SK-N-SH treated with all-trans-retinoic acid at 6 μM for 48 hours (cell line): ENCODE data around the gene HOXA13.

ENCODE experiments used
- ATAC-seq: fragments of 200-7000 bp; cut with Tn5 transposase; 3 replicates; pipeline ENCODE4 v1.9.1; 2020; ENCODE audit warnings: mild to moderate bottlenecking, moderate library complexity
- ARNTL ChIP-seq: fragments of 450-650 bp; formaldehyde crosslinking; IDR thresholded peaks from 2 replicates; pipeline ENCODE4 v1.5.0; 2020; ENCODE audit warnings: low read depth, mild to moderate bottlenecking, moderate library complexity, borderline replicate concordance
- CSDC2 ChIP-seq: fragments of 250-450 bp; sonication (Bioruptor Pico); IDR thresholded peaks from 2 replicates; pipeline ENCODE4 v1.5.0; 2020; ENCODE audit warnings: mild to moderate bottlenecking, moderate library complexity
- CSRNP3 ChIP-seq: fragments of 250-450 bp; sonication (Bioruptor Pico); IDR thresholded peaks from 2 replicates; pipeline ENCODE4 v1.5.1; 2021; ENCODE audit warnings: mild to moderate bottlenecking, moderate library complexity
- GLIS3 ChIP-seq: fragments of 250-450 bp; sonication (Bioruptor Pico); IDR thresholded peaks from 2 replicates; pipeline ENCODE4 v1.5.0; 2020; ENCODE audit warnings: mild to moderate bottlenecking, moderate library complexity
- ISL1 ChIP-seq: fragments of 250-450 bp; sonication (Bioruptor Pico); IDR thresholded peaks from 2 replicates; pipeline ENCODE4 v2.1.2; 2022; ENCODE audit warnings: mild to moderate bottlenecking, moderate library complexity
- OSR1 ChIP-seq: fragments of 250-450 bp; sonication (Bioruptor Pico); IDR thresholded peaks from 2 replicates; pipeline ENCODE4 v1.8.0; 2022; ENCODE audit warnings: moderate library complexity, mild to moderate bottlenecking, inconsistent platforms
- POU6F1 ChIP-seq: fragments of 250-450 bp; sonication (Bioruptor Pico); IDR thresholded peaks from 2 replicates; pipeline ENCODE4 v1.8.0; 2021; ENCODE audit warnings: low read depth, mild to moderate bottlenecking, moderate library complexity, borderline replicate concordance
- PPARA ChIP-seq: fragments of 250-450 bp; sonication (Bioruptor Pico); IDR thresholded peaks from 2 replicates; pipeline ENCODE4 v1.5.0; 2020; ENCODE audit warnings: mild to moderate bottlenecking, borderline replicate concordance
- RARB ChIP-seq: fragments of 250-450 bp; sonication (Bioruptor Pico); IDR thresholded peaks from 2 replicates; pipeline ENCODE4 v1.8.0; 2021; ENCODE audit warnings: mild to moderate bottlenecking, moderate library complexity
- SNAI2 ChIP-seq: fragments of 250-450 bp; sonication (Bioruptor Pico); IDR thresholded peaks from 2 replicates; pipeline ENCODE4 v1.5.0; 2020; ENCODE audit warnings: mild to moderate bottlenecking, moderate library complexity
- TCF4 ChIP-seq: fragments of 250-450 bp; sonication (Bioruptor Pico); IDR thresholded peaks from 2 replicates; pipeline ENCODE4 v1.8.0; 2021; ENCODE audit warnings: mild to moderate bottlenecking, moderate library complexity, borderline replicate concordance
- TOX ChIP-seq: fragments of 250-450 bp; sonication (Bioruptor Pico); IDR thresholded peaks from 2 replicates; pipeline ENCODE4 v1.8.0; 2021; ENCODE audit warnings: mild to moderate bottlenecking, moderate library complexity, borderline replicate concordance
- TSHZ2 ChIP-seq: fragments of 250-450 bp; sonication (Bioruptor Pico); IDR thresholded peaks from 2 replicates; pipeline ENCODE4 v1.5.0; 2020; ENCODE audit warnings: mild to moderate bottlenecking, moderate library complexity
- ZC3H10 ChIP-seq: fragments of 250-450 bp; sonication (Bioruptor Pico); IDR thresholded peaks from 2 replicates; pipeline ENCODE4 v1.5.1; 2021; ENCODE audit warnings: mild to moderate bottlenecking, moderate library complexity
- ZFP3 ChIP-seq: fragments of 250-450 bp; sonication (Bioruptor Pico); IDR thresholded peaks from 2 replicates; pipeline ENCODE4 v1.5.0; 2020; ENCODE audit warnings: mild to moderate bottlenecking, moderate library complexity
- ZFP30 ChIP-seq: fragments of 450-650 bp; formaldehyde crosslinking; IDR thresholded peaks from 2 replicates; pipeline ENCODE4 v1.5.0; 2022; ENCODE audit warnings: mild to moderate bottlenecking, moderate library complexity
- ZNF565 ChIP-seq: fragments of 450-650 bp; formaldehyde crosslinking; conservative IDR thresholded peaks from 2 replicates; pipeline ENCODE4 v1.5.0; 2020; ENCODE audit warnings: low read depth, mild to moderate bottlenecking, moderate library complexity
- ZNF70 ChIP-seq: fragments of 450-650 bp; formaldehyde crosslinking; IDR thresholded peaks from 2 replicates; pipeline ENCODE4 v1.5.0; 2020; ENCODE audit warnings: mild to moderate bottlenecking, moderate library complexity
- ZNF8 ChIP-seq: fragments of 450-650 bp; formaldehyde crosslinking; IDR thresholded peaks from 2 replicates; pipeline ENCODE4 v1.5.0; 2020; ENCODE audit warnings: mild to moderate bottlenecking, moderate library complexity

Gene HOXA13

GRCh38 chr7:27154901-27155815 is 44.7 kb downstream of the HOXA13 start (continued):
- TF ChIP-seq ZC3H10 (CRISPR knock-in tag) (no peak), CSRNP3 (CRISPR knock-in tag) (no peak), ISL1 (CRISPR knock-in tag) (no peak), ZFP30 (CRISPR knock-in tag) (no peak), TCF4 (CRISPR knock-in tag) (no peak), ZNF565 (no peak), CSDC2 (CRISPR knock-in tag) (no peak), ZNF8 (CRISPR knock-in tag) (no peak), ZNF70 (CRISPR knock-in tag) (no peak), OSR1 (CRISPR knock-in tag) (no peak), RARB (CRISPR knock-in tag) (no peak), SNAI2 (no peak), ARNTL (CRISPR knock-in tag) (no peak), GLIS3 (CRISPR knock-in tag) (no peak)

- ATAC-seq = no peak
These were observed 45.5 kb downstream of the HOXA13 start for GRCh38 chr7:27154369-27154768.

GRCh38 chr7:27153526-27153925 is 46.4 kb downstream of the HOXA13 start:
- ATAC-seq = no peak
- no peak for TF ChIP-seq GLIS3 (CRISPR knock-in tag)
- TF ChIP-seq ZFP30 (CRISPR knock-in tag) = no peak
- no peak for TF ChIP-seq CSRNP3 (CRISPR knock-in tag)
- no peak for TF ChIP-seq ARNTL (CRISPR knock-in tag)
- no peak for TF ChIP-seq POU6F1 (CRISPR knock-in tag)
- no peak for TF ChIP-seq TCF4 (CRISPR knock-in tag)
- TF ChIP-seq ZFP3 = no peak
- no peak for TF ChIP-seq TOX (CRISPR knock-in tag)
- TF ChIP-seq SNAI2 = no peak
- no peak for TF ChIP-seq ZNF8 (CRISPR knock-in tag)
- no peak for TF ChIP-seq ISL1 (CRISPR knock-in tag)
- no peak for TF ChIP-seq PPARA
- no peak for TF ChIP-seq ZNF70 (CRISPR knock-in tag)

More at GRCh38 chr7:27154369-27154768, 45.5 kb downstream of the HOXA13 start:
- TF ChIP-seq ZC3H10 (CRISPR knock-in tag) = no peak
- TF ChIP-seq ISL1 (CRISPR knock-in tag) = no peak
- TF ChIP-seq ZFP30 (CRISPR knock-in tag) = no peak
- no peak for TF ChIP-seq OSR1 (CRISPR knock-in tag)
- no peak for TF ChIP-seq TCF4 (CRISPR knock-in tag)
- TF ChIP-seq CSRNP3 (CRISPR knock-in tag) = no peak
- no peak for TF ChIP-seq TSHZ2
- TF ChIP-seq PPARA = no peak
- no peak for TF ChIP-seq ARNTL (CRISPR knock-in tag)
- TF ChIP-seq, all 23 proteins: peak for 0
